ENCODE results near the gene EIF4G3.
A peak's percentile ranks its signal among the peaks of the same experiment; 100 is the strongest.
"Not testable (repeated sequence)": the region's sequence is repeated elsewhere in the genome, so short reads cannot be mapped to it uniquely, and the experiment has no call there.

Gene EIF4G3

GRCh38 chr1:21176586-21177555 is at the start of gene EIF4G3:
EIF4G3 (minus strand) TSS chr1:21176897; CDS start chr1:21002742, 174,155 bp downstream.
- DNase-seq (ENCODE audit: low spot score), result peak; percentile 97

- DNase-seq (ENCODE audit: low spot score), result no peak
Measured at GRCh38 chr1:21225065-21225464, 48.4 kb upstream of the EIF4G3 start.

- DNase-seq (ENCODE audit: low spot score), result no peak
Measured at GRCh38 chr1:21220815-21221214, 44.1 kb upstream of the EIF4G3 start.

- DNase-seq (ENCODE audit: low spot score), result no peak
Measured at GRCh38 chr1:21219674-21220073, 43.0 kb upstream of the EIF4G3 start.

- DNase-seq (ENCODE audit: low spot score), result no peak
Measured at GRCh38 chr1:21217812-21218596, 41.3 kb upstream of the EIF4G3 start.

- peak; percentile 67 for DNase-seq (ENCODE audit: low spot score)
Measured at GRCh38 chr1:21216835-21217811, 40.4 kb upstream of the EIF4G3 start.

- peak; percentile 78 for DNase-seq (ENCODE audit: low spot score)
Measured at GRCh38 chr1:21212126-21212525, 35.4 kb upstream of the EIF4G3 start.

GRCh38 chr1:21208137-21208700 is 31.5 kb upstream of the EIF4G3 start:
- not testable (repeated sequence) for DNase-seq (ENCODE audit: low spot score)

GRCh38 chr1:21206117-21206516 is 29.4 kb upstream of the EIF4G3 start:
- peak; percentile 94 for DNase-seq (ENCODE audit: low spot score)

- peak; percentile 52 for DNase-seq (ENCODE audit: low spot score)
Measured at GRCh38 chr1:21205416-21205815, 28.7 kb upstream of the EIF4G3 start.

- no peak for DNase-seq (ENCODE audit: low spot score)
Measured at GRCh38 chr1:21201650-21202049, 25.0 kb upstream of the EIF4G3 start.

- DNase-seq (ENCODE audit: low spot score), result peak; percentile 58
Measured at GRCh38 chr1:21201238-21201637, 24.5 kb upstream of the EIF4G3 start.

GRCh38 chr1:21200767-21201166 is 24.1 kb upstream of the EIF4G3 start:
- peak; percentile 34 for DNase-seq (ENCODE audit: low spot score)

GRCh38 chr1:21198929-21199328 is 22.2 kb upstream of the EIF4G3 start:
- no peak for DNase-seq (ENCODE audit: low spot score)

- no peak for DNase-seq (ENCODE audit: low spot score)
Measured at GRCh38 chr1:21192871-21193270, 16.2 kb upstream of the EIF4G3 start.

GRCh38 chr1:21192284-21192683 is 15.6 kb upstream of the EIF4G3 start:
- DNase-seq (ENCODE audit: low spot score), result no peak

- DNase-seq (ENCODE audit: low spot score), result not testable (repeated sequence)
Measured at GRCh38 chr1:21190771-21191170, 14.1 kb upstream of the EIF4G3 start.

GRCh38 chr1:21189906-21190500 is 13.3 kb upstream of the EIF4G3 start:
- no peak for DNase-seq (ENCODE audit: low spot score)

- no peak for DNase-seq (ENCODE audit: low spot score)
Measured at GRCh38 chr1:21189421-21189820, 12.7 kb upstream of the EIF4G3 start.

- DNase-seq (ENCODE audit: low spot score), result no peak
Measured at GRCh38 chr1:21188235-21188634, 11.5 kb upstream of the EIF4G3 start.

GRCh38 chr1:21185221-21185731 is 8.6 kb upstream of the EIF4G3 start:
- DNase-seq (ENCODE audit: low spot score), result no peak

All from kidney tubule cell (primary cell).